ENCODE data around the gene F2R. TPM values are rescaled to one million over a fixed set of nuclear protein-coding genes. Genes with fewer than 3 reads are reported as not detected.
A peak's percentile ranks its signal among the peaks of the same experiment; 100 is the strongest.

F2R gene
- total and polyA plus RNA-seq, 2 experiments from 2014 or later, result 4.4 to 5.3 TPM

DNA sequence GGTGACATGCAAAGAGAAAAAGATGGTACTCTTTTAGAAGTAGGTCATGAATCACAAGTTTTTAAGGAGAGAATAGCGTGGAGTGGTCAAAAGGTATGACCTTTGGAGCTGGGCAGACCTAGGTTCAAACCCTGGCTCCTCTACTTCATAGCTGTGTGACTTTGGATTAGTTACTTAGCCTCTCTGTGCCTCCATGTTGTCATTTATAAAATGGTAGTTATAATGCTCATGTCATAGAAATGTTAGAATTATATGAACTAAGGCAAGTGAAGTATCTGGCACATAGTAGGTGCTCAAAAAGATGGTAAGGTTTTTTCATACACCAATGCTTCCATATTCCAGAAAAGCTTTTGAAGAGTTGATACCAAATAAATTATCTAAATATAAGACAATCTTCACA is 7.3 kb downstream of the F2R start:
- 77 to 80% methylated on average over 1 of the region's 1 CpG for WGBS, 2 experiments (ENCODE audit: low coverage in 1 of 2, low lambda C conversion rate in 2 of 2, missing lambda C conversion rate in 2 of 2)
- no peak overlapping the region for H3K4me2 ChIP-seq (ENCODE audit: unreplicated experiment)
- TF ChIP-seq EZH2phosphoT487 (IDR thresholded peaks at IDR 0.05; ENCODE audit: insufficient read depth, low read depth) (no peak), EZH2 (IDR thresholded peaks at IDR 0.05; ENCODE audit: insufficient read depth, poor library complexity, severe bottlenecking) (no peak)
- no peak for DNase-seq
- H3K4me3 ChIP-seq, result no peak overlapping the region
- H3K79me2 ChIP-seq (ENCODE audit: insufficient read depth), result peaks cover 2% of the 10 kb centered on the region; the same call in 1 of the 2 replicates
- H3K9me3 ChIP-seq (ENCODE audit: low read depth), result no peaks in the 10 kb centered on the region
- no peak overlapping the region for H3K27ac ChIP-seq
- no peaks in the 10 kb centered on the region for H3K9me2 ChIP-seq (ENCODE audit: insufficient read depth)
- peaks cover 12% of the 10 kb centered on the region; the same call in 1 of the 2 replicates for H3F3A ChIP-seq (ENCODE audit: insufficient read depth)
- H3K4me1 ChIP-seq (ENCODE audit: insufficient read depth), result peaks cover 8% of the 10 kb centered on the region
- no peak overlapping the region for H3K9ac ChIP-seq
- H3K36me3 ChIP-seq (ENCODE audit: low read depth), result no peaks in the 10 kb centered on the region
- H4K20me1 ChIP-seq (ENCODE audit: insufficient read depth), result no peaks in the 10 kb centered on the region
- H3K27me3 ChIP-seq (replicated peaks; ENCODE audit: insufficient read depth), result no peaks in the 10 kb centered on the region
- H2AFZ ChIP-seq, result no peak overlapping the region
- in situ Hi-C loops (cut with MboI), result no loop called here

DNA sequence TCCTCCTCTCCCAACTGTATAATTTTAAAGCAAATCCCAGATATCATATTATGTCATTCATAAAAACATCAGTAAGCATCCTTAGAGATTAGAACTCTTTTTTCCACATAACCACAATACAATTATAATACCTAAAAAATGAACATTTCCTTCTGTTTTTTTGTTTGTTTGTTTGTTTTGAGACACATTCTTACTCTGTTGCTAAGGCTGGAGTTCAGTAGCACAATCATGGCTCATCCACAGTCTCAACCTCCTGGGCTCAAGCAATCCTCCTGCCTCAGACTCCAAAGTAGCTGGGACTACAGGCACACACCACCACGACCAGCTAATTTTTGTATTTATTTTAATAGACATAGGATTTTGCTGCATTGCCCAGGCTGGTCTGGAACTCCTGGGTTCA is 8.0 kb downstream of the F2R start:
- Histone ChIP-seq H3K4me1 (ENCODE audit: insufficient read depth) (peaks cover 8% of the 10 kb centered on the region), H3K9me2 (ENCODE audit: insufficient read depth) (no peaks in the 10 kb centered on the region), H4K20me1 (ENCODE audit: insufficient read depth) (no peaks in the 10 kb centered on the region), H3K79me2 (ENCODE audit: insufficient read depth) (peaks cover 2% of the 10 kb centered on the region; the same call in 1 of the 2 replicates), H3K4me2 (ENCODE audit: unreplicated experiment) (no peak overlapping the region), H2AFZ (no peak overlapping the region), H3F3A (ENCODE audit: insufficient read depth) (peaks cover 12% of the 10 kb centered on the region; the same call in 1 of the 2 replicates), H3K27ac (no peak overlapping the region), H3K27me3 (replicated peaks; ENCODE audit: insufficient read depth) (no peaks in the 10 kb centered on the region), H3K4me3 (no peak overlapping the region), H3K9me3 (ENCODE audit: low read depth) (no peaks in the 10 kb centered on the region), H3K36me3 (ENCODE audit: low read depth) (no peaks in the 10 kb centered on the region), H3K9ac (no peak overlapping the region)
- in situ Hi-C loops (cut with MboI), result no loop called here
- no peak for DNase-seq
- WGBS, 2 experiments (ENCODE audit: low coverage in 1 of 2, low lambda C conversion rate in 2 of 2, missing lambda C conversion rate in 2 of 2), result 23 to 33% methylated on average over 1 of the region's 1 CpG
- TF ChIP-seq EZH2phosphoT487 (IDR thresholded peaks at IDR 0.05; ENCODE audit: insufficient read depth, low read depth) (no peak), EZH2 (IDR thresholded peaks at IDR 0.05; ENCODE audit: insufficient read depth, poor library complexity, severe bottlenecking) (no peak)

DNA sequence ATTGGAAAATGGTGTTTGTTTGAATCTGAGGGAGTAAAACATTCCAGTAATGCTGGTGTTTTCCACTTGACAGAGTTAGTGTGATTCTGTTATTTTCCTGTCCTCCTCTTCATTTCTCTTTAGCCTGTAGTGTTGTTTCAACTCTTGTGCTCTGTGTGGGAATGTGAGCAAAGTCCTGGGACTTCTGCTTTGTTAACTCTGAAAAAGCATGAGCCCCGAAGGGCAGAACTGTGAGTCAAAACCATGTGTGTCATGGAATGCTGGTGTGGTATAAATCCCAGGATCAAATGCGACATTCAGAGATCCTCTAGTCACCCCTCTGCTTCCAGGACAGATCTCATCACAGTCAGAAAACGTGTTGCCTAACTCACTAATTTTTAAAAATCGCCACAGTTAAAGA is 8.9 kb downstream of the F2R start:
- Histone ChIP-seq H3K36me3 (ENCODE audit: low read depth) (no peaks in the 10 kb centered on the region), H3K9me3 (ENCODE audit: low read depth) (no peaks in the 10 kb centered on the region), H3K79me2 (ENCODE audit: insufficient read depth) (peaks cover 2% of the 10 kb centered on the region; the same call in 1 of the 2 replicates), H4K20me1 (ENCODE audit: insufficient read depth) (no peaks in the 10 kb centered on the region), H3K27me3 (replicated peaks; ENCODE audit: insufficient read depth) (no peaks in the 10 kb centered on the region), H3K4me1 (ENCODE audit: insufficient read depth) (peaks cover 8% of the 10 kb centered on the region), H2AFZ (no peak overlapping the region), H3K9me2 (ENCODE audit: insufficient read depth) (no peaks in the 10 kb centered on the region), H3K4me2 (ENCODE audit: unreplicated experiment) (no peak overlapping the region), H3F3A (ENCODE audit: insufficient read depth) (peaks cover 12% of the 10 kb centered on the region; the same call in 1 of the 2 replicates), H3K4me3 (no peak overlapping the region), H3K27ac (no peak overlapping the region), H3K9ac (no peak overlapping the region)
- WGBS, 2 experiments (ENCODE audit: low coverage in 1 of 2, low lambda C conversion rate in 2 of 2, missing lambda C conversion rate in 2 of 2), result 69 to 70% methylated on average over 4 of the region's 4 CpGs
- in situ Hi-C loops (cut with MboI), result no loop called here
- TF ChIP-seq EZH2phosphoT487 (IDR thresholded peaks at IDR 0.05; ENCODE audit: insufficient read depth, low read depth) (no peak), EZH2 (IDR thresholded peaks at IDR 0.05; ENCODE audit: insufficient read depth, poor library complexity, severe bottlenecking) (no peak)
- peak; percentile 62 for DNase-seq

DNA sequence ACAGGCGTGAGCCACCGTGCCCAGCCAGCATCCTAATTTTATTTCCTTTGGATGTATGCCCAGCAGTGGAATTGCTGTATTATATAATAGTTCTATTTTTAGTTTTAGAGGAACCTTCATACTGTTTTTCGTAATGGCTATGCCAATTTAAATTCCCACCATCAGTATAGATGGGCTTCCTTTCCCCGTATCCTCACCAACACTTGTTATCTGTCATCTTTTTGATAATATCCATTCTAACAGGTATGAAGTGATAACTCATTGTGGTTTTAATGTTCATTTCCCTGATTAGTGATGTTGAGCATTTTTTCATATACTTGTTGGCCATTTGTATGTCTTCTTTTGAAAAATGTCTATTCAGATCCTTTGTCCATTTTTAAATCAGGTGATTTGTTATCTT is 13.0 kb downstream of the F2R start:
- Histone ChIP-seq H4K20me1 (ENCODE audit: insufficient read depth) (no peaks in the 10 kb centered on the region), H3K79me2 (ENCODE audit: insufficient read depth) (0 out of 2 replicates have a peak, but pooled peaks cover 2% of the 10 kb centered on the region), H3K4me1 (ENCODE audit: insufficient read depth) (peaks cover 8% of the 10 kb centered on the region), H3K27me3 (replicated peaks; ENCODE audit: insufficient read depth) (no peaks in the 10 kb centered on the region), H3F3A (ENCODE audit: insufficient read depth) (peaks cover 11% of the 10 kb centered on the region; the same call in 1 of the 2 replicates), H3K4me3 (no peak overlapping the region), H3K36me3 (ENCODE audit: low read depth) (no peaks in the 10 kb centered on the region), H3K9ac (no peak overlapping the region), H3K9me2 (ENCODE audit: insufficient read depth) (no peaks in the 10 kb centered on the region), H2AFZ (no peak overlapping the region), H3K4me2 (ENCODE audit: unreplicated experiment) (no peak overlapping the region), H3K9me3 (ENCODE audit: low read depth) (no peaks in the 10 kb centered on the region), H3K27ac (no peak overlapping the region)
- DNase-seq, result no peak
- TF ChIP-seq EZH2phosphoT487 (IDR thresholded peaks at IDR 0.05; ENCODE audit: insufficient read depth, low read depth) (no peak), EZH2 (IDR thresholded peaks at IDR 0.05; ENCODE audit: insufficient read depth, poor library complexity, severe bottlenecking) (no peak)
- whole genome bisulfite sequencing, 2 experiments (ENCODE audit: low coverage in 1 of 2, low lambda C conversion rate in 2 of 2, missing lambda C conversion rate in 2 of 2), result 92 to 94% methylated on average over 4 of the region's 4 CpGs
- in situ Hi-C loops (cut with MboI), result no loop called here

Measured in GM23248 (cell line).